8988T (cell line): Measurements from ENCODE around the gene PRRC2C.
"Not testable (repeated sequence)": the region's sequence is repeated elsewhere in the genome, so short reads cannot be mapped to it uniquely, and the experiment has no call there.

ENCODE experiments used
- DNase-seq: peaks from one replicate; pipeline ENCODE4 v3.0.0; 2011

Gene PRRC2C

DNA sequence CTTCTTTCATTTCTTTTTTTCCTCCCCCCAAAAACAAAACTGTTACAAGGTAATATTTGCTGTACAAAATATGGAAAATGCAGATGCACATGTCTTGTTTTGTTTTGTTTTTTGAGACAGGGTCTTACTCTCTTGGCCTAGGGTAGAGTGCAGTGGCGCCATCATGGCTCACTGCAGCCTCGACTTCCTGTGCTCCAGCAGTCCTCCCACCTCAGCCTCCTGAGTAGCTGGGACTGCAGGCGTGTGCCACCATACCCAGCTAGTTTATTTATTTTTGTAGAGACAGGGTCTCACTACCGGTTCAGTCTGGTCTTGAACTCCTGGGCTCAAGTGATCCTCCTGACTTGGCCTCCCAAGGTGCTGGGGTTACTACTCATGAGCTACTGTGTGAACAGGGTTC is 15.5 kb downstream of the PRRC2C start:
- DNase-seq: no peak

DNA sequence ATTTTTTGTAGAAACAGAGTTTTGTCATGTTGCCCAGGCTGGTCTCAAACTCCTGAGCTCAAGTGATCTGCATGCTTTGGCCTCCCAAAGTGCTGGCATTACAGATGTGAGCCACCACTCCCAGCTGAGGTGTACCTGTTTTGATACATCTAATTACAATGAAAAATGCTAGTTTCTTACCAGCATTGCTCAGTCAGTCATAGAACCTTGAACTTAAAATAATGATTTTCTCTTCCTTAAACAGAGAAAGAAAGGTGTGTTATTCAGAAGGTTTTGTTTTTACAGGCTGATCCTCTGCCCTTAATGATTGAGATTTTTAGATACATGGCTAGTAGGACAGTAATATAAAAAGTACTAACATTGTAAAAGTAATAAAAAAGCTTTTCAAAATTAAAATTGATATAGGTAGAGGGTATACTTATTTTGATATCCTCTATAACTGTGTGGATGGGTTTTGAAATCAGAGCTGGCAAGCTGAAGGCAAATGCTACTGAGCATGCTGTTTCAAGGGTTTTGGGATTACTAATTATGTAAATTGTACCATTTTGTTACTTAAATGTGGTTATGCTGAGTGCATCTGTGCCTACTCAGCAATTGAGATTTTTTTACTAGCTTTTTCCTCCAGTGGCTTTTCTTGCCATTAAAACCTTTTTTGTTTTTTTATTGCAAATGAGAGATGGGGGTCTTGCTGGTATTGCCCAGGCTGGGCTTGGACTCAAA is 16.1 kb downstream of the PRRC2C start:
- DNase-seq: no peak

DNA sequence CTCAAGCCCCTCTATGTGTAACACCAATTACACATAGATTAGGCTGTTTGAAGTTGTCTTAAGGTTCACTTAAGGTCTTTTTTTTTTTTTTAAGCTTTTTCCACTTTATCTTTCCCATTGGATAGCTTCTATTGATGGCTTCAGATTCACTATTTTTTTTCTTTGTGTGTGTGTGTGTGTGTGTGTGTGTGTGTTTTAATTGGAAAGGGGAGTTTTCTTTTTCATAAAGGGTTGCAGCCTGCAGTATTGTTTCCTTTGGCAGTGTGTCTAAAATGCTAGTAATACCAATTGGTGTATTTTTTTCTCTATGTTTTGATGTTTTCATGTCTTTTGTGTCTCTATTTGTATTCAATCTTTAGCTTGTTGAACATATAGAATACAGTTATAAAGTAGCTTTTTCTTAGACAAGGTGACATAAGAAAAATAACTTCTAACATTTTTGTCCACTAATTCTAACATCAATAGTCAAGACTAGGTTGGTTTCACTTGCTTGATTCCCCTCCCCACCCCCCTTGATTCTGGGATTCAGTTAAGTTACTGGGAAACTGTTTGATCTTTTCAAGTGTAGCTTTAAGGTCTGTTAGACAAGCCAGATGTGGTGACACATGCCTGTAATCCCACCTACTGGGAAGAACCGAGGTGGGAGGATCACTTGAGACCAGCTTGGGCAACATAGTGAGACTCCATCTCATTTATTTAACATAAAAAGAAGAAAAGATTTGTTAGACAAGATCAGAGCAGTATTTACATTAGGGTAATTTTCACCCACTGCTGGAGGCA is 21.4 kb downstream of the PRRC2C start:
- DNase-seq: no peak

DNA sequence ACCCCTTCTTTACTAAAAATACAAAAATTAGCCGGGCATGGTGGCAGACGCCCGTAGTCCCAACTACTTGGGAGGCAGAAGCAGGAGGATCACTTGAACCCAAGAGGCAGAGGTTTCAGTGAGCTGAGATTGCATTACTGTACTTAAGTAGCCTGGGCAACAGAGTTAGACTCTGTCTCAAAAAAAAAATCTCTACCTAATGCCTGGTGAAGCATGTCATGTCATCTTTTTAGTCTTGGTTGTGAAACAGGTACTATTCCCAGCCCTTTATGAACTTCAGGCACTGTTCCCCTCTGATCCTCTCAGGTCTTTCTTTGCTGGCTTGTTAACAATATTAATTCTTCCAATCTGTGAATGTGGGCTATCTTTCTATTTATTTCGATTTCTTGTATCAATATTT is 22.1 kb downstream of the PRRC2C start:
- no peak for DNase-seq

DNA sequence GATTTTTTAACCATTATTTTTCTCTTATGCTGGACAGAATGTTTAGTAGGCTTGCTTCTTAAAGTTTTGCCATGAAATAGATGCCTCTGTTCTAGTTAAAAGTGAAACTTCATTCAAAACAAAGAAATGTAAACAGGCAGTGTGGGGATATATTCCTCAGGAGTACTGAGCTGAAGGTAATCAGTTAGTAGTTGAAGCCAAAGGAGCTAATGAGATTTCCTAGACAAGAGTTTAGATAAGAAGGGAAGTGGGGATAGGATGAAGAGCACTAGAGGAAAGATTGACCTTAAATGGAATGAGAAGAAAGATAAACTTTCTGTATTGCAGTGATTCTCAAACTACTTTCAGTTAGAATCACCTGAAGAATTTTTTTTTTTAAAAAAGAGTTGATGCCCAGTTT is 23.9 kb downstream of the PRRC2C start:
- no peak for DNase-seq

DNA sequence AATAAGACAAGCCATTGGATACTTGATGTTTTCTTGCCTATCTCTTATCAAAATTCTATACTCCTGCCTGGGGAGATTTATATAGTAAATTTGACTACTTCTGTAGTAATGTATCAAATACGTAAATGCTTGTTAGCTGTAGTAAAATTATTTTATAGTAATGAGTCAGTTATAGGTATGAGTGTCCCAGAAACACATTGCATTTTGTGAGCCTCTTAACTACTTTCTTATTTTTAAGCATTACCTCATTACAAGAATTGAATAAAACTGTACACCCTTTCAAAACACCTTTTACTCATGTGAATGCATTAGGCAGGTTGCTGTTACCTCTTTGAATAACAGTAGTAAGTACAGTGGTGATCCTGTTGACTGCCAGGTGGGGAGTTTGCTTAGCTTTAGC is 28.4 kb downstream of the PRRC2C start:
- DNase-seq: no peak

DNA sequence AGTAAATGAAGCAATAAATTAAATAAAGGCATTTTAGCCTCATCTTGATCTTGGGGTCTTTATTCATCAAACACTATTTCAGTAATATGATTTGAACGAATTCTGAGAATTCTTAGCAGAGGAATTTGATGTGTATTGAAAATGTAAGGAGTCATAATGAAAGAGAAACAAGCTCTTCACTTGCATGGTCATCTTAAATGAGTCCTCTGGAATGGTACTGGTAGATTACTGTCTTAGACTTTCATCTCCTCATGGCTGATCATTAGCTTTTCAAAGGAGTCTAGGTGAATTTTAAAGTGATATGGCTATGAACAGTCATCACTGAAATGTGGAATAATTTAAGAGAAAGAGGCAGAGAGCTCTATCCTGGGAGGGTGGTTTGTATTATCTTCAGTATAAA is 30.0 kb downstream of the PRRC2C start:
- DNase-seq: no peak

DNA sequence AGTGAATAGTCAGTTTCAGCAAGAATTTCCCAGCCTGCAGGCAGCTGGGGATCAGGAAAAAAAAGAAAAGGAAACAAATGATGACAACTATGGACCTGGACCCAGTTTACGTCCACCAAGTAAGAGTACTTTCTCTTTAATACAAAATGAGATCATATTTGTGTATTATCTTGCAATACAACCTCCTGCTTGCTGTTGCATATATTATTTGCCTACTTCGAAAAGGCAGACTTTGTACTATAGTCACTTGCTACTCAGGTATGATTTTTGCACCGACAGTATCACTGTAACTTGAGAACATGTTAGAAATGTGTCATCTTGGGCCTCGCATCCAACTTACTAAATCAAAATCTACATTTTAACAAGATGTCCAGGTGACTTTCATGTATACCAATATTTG is 30.4 kb downstream of the PRRC2C start:
- no peak for DNase-seq

DNA sequence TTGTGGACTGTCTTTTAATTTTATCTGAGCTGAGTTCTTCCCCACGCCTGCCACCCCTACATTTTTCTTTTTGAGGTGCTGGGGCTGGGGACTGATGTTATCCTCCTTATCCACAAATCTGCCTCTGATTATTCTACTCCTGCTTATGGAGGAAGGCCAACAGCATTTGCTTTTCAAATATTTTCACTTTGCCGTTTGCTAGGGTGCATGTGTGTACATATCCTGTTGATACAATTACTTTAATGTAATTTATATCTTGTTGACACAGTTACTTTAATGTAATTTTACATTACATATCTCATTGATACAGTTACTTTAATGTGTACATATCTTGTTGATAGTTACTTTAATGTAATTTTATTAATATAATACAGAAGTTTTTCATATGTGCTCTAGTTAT is 36.2 kb downstream of the PRRC2C start:
- no peak for DNase-seq

DNA sequence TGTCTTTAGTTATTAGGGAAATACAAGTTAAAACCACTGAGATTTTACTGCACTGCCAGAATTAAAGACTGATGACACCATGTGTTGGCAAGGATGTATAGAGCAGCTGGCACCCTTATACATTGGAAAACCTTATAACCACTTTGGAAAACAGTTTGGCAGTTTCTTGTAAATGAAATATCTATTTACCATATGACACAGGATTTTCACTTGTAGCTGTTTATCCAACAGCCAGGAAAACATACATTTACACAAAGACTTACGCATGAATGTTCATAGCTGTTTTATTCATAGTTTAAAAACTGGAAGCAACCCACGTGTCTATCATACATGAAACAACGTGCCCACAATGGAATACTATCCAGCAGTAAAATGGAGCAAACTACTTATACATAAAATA is 45.3 kb downstream of the PRRC2C start:
- DNase-seq: no peak

DNA sequence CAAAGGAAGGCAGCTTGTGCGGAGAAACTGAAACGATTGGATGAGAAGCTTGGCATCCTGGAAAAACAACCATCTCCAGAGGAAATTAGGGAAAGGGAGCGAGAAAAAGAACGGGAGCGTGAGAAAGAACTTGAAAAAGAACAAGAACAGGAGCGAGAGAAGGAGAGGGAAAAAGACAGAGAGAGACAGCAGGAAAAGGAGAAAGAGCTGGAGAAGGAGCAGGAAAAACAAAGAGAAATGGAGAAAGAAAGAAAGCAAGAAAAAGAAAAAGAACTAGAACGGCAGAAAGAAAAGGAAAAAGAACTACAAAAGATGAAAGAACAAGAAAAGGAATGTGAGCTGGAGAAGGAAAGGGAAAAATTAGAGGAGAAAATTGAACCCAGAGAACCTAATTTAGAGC is 47.2 kb downstream of the PRRC2C start:
- no peak for DNase-seq

DNA sequence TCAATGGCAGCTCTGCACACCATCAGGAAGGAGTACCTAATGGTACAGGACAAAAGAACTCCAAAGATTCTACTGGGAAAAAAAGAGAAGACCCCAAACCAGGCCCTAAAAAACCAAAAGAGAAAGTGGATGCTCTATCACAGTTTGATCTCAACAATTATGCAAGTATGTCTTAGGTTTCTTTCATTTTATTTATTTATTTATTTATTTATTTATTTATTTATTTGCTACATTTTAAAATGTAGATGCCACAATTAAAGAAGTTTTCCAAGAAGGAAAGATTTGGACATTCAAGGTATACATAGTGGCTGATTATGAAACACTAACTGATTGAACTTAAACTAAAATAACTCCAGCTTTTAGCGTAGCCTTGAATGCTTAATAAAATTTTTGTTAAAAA is 60.2 kb downstream of the PRRC2C start:
- DNase-seq: no peak

DNA sequence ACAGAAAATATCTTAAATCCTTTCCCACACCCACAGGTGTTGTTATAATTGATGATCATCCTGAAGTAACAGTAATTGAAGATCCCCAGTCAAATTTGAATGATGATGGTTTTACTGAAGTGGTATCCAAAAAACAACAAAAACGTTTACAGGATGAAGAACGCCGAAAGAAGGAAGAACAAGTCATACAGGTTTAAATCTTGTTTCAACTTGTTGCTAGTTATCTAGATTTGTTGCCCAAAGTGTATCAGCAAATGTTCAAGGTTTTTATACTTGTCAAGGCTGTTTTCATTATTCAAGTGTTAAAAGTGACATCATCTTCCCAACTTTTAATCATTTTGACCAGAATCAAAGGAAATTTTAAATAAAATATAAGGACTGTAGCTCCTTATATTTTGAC is 64.7 kb downstream of the PRRC2C start:
- DNase-seq: no peak

DNA sequence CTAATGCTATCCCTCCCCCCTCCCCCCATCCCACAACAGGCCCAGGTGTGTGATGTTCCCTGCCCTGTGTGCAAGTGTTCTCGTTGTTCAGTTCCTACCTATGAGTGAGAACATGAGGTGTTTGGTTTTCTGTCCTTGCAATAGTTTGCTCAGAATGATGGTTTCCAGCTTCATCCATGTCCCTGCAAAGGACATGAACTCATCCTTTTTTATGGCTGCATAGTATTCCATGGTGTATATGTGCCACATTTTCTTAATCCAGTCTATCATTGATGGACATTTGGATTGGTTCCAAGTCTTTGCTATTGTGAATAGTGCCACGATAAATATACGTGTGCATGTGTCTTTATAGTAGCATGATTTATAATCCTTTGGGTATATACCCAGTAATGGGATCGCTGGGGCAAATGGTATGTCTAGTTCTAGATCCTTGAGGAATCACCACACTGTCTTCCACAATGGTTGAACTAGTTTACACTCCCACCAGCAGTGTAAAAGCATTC is 65.3 kb downstream of the PRRC2C start:
- DNase-seq: not testable (repeated sequence)

DNA sequence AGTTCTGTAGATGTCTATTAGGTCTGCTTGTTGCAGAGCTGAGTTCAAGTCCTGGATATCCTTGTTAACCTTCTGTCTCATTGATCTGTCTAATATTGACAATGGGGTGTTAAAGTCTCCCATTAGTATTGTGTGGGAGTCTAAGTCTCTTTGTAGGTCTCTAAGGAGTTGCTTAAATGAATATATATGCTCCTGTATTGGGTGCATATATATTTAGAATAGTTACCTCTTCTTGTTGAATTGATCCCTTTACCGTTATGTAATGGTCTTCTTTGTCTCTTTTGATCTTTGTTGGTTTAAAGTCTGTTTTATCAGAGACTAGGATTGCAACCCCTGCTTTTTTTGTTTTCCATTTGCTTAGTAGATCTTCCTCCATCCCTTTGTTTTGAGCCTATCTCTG is 68.6 kb downstream of the PRRC2C start:
- DNase-seq: not testable (repeated sequence)

DNA sequence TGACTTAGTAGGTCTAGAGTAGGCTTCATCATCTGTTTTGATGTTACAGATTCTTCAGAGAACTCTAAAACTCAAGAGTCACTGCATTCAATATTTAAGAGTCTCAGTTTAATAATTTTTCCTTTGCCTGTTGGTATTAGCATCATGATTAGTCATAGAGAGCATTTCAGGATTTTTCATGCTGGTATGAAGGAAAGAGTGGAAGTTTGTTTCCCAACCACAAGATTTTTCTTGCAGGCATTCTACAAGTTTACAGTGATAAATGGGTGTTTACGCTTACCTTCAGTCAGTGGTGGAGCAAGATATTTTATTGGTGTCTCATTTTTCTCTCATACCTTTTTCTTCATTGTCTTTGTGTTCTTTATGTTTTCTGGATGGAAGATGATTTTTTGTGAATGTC is 78.3 kb downstream of the PRRC2C start:
- no peak for DNase-seq

DNA sequence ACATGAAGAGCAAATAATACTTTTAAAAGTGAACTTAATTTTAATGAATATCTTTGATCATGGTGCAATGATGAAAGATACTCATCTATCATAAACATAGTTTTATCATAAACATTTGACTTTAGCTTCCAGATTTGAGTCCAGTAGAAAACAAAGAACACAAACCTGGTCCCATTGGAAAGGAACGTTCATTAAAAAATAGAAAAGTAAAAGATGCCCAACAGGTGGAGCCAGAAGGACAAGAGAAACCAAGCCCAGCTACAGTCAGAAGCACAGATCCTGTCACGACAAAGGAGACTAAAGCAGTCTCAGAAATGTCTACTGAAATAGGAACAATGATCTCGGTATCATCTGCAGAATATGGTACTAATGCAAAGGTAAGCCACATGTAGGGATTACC is 81.1 kb downstream of the PRRC2C start:
- no peak for DNase-seq

DNA sequence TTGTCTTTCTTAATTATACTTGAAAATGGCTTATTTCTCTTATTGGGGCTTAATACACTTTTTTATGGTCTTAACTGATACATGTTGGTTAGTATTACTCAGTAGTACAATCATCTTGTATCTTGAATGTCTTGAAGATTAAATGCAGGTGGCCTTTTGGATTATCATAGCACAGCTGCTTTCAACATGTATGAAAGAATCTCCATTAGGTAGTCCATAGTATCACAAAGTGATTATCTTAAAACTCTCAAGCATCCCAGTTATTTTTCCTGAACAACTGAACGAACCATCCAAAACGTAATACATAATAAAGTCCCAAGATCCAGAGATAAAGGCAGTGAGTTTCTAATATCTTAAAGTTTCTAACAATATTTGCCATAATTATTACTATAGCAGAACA is 85.0 kb downstream of the PRRC2C start:
- no peak for DNase-seq

DNA sequence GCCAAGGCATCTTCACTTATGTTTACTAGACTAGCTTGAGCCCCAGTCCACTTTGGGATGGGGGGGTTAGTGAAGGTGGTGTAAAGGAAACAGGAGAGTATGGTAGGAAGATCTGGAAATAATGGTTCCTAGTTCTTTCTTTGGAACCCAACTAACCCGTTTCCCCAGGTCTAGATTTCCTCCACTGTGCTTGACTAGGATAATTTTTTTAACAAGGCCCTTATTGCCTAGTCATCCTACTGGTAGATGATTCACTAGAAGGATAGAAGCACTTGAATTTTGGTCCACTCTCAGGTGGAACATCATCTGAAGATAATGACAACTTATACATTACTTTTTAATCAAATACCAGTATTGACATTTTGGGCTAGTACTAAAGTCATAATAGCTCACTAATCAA is 90.8 kb downstream of the PRRC2C start:
- DNase-seq: no peak

DNA sequence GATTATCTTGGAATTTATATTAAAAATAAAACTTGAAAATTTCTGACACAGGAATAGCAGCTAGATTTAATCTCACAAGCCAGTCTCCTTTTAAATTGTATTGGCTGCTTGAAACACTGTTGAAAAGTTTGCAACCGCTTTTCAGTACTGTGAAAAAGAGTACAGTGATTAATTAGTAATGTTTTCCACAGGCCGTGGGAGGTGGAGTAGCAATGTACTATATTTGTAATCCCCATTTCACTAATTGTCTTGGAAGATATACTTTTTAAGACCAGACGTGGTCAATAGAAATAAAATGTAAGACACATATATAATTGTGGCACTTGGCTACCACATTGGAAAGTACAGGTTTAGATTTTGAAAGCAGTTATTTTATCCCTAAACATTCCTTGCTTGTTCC is 95.9 kb downstream of the PRRC2C start:
- DNase-seq: no peak

DNA sequence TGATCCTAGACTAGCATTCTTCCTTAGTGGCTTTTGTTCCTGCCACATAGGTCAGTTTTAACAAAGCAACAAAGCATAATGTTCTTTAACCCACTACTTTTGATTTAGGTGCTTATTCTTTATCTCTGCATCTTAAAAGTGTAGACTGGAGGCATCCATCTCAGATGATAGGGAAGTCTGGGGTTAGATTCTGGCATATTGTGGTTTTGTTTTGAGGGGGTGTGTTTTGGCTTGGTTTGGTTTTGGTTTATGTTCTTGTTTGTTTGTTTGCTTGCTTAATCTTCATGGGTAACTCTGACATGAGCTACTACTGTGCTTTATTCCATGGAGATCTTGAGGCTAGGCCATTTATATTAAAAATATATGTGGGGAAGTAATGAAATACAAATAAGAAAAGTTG is 96.4 kb downstream of the PRRC2C start:
- DNase-seq: no peak

DNA sequence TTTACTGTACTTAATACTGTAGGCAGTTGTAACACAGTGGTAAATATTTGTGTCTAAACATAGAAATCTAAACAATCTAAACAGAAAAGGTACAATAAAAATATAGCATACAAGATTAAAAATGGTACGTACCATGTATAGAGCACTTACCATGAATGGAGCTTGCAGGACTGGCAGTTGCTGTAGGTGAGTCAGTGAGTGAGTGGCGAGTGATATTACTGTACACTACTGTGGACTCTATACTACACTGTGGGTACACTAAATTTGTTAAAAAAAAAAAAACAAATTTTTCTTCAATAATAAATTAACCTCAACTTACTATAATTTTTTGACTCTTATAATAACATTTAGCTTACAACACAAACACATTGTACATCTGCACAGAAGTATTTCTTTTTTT is 97.3 kb downstream of the PRRC2C start:
- DNase-seq: no peak

DNA sequence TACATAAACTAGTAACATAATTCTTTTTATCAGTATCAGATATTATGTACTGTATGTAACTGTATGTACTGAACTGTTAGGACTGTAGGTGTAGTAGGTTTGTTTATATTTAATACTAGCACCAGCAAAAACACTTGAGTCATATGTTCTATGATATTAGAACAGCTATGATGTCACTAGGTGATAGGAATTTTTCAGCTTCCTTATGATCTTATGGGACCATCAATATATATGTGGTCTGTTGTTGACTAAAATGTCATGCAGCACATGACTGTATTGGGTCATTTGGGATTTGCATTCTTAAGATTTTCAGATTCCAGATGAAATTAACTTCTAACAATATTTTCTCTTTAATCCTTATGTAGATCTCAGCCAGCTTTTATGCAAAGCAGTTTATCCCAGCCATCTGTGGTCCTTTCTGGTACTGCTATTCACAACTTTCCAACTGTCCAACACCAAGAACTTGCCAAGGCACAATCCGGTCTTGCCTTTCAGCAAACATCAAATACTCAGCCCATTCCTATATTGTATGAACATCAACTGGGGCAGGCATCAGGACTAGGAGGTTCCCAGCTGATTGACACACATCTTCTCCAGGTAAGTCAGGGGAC is 98.4 kb downstream of the PRRC2C start:
- DNase-seq: no peak

DNA sequence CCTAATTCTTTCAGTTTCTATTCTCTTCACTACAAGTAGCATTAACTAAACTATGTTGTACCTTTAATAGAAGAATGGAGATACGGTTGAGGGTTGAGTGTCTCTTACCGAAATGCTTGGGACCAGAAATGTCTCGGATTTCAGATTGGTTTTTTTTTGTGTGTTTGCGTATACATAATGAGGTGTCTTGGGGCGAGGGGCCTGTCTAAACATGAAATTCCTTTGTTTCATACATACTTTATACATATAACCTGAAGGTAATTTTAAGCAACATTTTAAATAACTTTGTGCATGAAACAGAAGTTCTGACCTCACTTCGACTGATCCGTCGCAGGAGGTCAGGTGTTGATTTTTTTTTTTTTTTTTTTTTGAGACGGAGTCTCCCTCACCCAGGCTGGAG is 100.4 kb downstream of the PRRC2C start:
- no peak for DNase-seq
